ENCODE data around the gene GDF15. TPM values are rescaled to one million over a fixed set of nuclear protein-coding genes. Genes with fewer than 3 reads are reported as not detected.

The GDF15 gene
- total RNA-seq, 4 donors from 2014 or later: 0.49 to 5.1 (median 4.5) TPM; not detected in 1

DNA sequence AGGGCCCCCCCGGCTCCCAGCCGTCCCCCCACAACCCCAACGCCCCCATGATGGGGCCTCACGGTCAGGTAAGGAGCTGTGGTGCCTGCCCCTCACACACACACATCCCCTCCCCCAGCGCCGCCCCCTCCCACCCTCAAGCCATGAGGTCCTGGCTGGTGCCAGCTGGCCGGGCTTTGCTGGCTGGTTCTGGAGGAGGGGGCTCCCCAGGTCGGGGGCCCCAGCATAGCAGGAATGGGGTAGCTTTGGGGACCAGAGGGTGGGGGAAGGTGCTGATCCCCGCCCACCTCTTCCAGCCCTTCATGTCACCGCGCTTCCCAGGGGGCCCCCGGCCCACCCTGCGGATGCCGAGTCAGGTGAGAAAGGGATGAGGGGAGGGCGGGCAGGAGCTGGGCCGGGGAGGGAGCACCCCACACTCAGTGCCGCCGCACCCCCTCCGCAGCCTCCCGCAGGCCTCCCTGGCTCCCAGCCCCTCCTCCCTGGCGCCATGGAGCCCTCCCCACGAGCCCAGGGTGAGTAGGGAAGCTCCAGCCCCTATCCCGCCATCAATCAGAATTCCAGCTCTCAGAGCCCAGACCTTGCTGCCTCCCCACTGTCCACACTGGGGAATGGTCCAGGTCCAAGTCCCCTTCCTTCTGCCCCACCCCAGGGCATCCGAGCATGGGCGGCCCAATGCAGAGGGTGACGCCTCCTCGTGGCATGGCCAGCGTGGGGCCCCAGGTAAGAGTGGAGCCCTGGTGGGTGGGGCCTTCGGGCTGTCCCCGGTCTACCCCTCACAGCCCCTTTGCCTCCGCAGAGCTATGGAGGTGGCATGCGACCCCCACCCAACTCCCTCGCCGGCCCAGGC lies 45.6 kb downstream of the GDF15 start:
- no peak overlapping the region for H3K4me3 ChIP-seq (ENCODE audit: low read depth, poor library complexity, severe bottlenecking)
- no peak for TF ChIP-seq CTCF (IDR thresholded peaks at IDR 0.05)
- no peak for TF ChIP-seq POLR2A (IDR thresholded peaks at IDR 0.05)
- no peak for DNase-seq (ENCODE audit: low spot score in 2 of 2)
- 79 to 94% methylated on average over 7 to 29 of the region's 34 CpGs for WGBS, 2 donors
- intact Hi-C loops (cut with DNase I; ENCODE audit: low total_unique reads): no loop called here

DNA sequence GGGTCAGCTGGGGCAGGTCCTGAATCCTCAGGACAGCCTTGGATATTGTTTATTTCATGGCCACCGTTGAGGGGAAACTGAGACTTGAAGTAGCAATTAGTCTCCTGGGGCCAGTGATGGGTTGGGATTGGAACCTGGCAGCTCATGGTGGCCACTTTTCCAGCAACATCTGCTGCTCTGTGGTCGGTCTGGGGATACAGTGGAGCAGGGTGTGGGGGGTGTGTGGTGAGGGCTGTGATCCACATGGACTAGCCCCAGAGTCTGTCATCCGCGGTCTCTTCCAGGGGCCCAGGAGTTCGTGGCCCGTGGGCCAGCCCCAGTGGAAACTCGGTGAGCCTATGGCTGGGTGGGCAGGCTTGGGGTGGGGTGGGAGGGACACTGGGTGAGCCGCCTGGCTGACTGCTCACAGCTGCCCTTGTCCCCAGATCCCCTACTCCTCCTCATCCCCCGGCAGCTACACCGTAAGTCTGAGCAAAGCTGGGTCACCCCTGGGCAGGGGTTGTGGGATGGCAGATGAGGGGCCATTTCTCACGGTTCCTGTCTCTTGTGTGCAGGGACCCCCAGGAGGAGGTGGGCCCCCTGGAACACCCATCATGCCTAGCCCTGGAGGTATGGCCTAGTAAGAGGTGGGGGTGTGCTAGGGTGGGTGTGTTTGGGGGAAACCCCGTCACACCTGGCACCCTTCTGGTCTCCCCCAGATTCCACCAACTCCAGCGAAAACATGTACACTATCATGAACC lies 46.5 kb downstream of the GDF15 start:
- TF ChIP-seq CTCF (IDR thresholded peaks at IDR 0.05): no peak
- TF ChIP-seq POLR2A (IDR thresholded peaks at IDR 0.05): no peak
- H3K4me3 ChIP-seq (ENCODE audit: low read depth, poor library complexity, severe bottlenecking): no peak overlapping the region

DNA sequence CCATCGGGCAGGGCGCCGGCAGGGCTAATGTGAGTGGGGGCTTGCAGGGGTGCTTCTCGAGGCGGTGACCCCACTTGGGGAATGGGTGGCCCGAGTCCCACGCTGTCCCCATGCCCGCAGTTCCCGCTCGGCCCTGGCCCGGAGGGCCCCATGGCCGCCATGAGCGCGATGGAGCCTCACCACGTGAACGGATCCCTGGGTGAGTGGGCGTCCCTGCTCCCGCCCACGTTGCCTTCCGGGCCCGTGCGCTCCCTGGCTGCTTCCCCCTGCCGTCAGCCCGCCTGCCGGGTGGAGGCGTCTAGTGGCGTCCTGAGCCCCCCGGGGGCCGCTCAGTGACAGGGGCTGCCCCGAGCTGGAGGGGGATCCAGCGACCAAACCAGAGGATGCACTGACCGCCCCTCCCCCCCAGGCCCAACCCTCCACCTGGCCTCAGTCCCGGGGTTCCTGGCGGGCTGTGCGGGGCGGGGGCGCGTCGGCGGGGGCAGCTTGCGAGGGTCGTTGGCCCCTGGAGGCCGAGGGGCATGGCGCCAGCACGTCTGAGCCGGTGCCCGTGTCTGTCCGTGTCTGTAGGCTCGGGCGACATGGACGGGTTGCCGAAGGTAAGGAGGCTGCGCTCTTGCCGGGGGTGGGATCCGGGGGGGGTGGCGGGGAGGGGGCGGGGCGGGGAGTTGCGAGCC lies 47.2 kb downstream of the GDF15 start:
- WGBS, 2 donors: 25 to 35% methylated on average over 8 to 20 of the region's 59 CpGs
- H3K4me3 ChIP-seq (ENCODE audit: low read depth, poor library complexity, severe bottlenecking): no peak overlapping the region
- intact Hi-C loops (cut with DNase I; ENCODE audit: low total_unique reads): no loop called here
- TF ChIP-seq POLR2A (IDR thresholded peaks at IDR 0.05) (no peak), CTCF (IDR thresholded peaks at IDR 0.05) (no peak)
- DNase-seq (ENCODE audit: low spot score in 2 of 2): no peak

More for the DNA sequence above, 46.5 kb downstream of the GDF15 start:
- DNase-seq (ENCODE audit: low spot score in 2 of 2): no peak
- 70 to 76% methylated on average over 4 to 13 of the region's 13 CpGs for WGBS, 2 donors
- intact Hi-C loops (cut with DNase I; ENCODE audit: low total_unique reads): no loop called here

- no peak overlapping the region for H3K4me3 ChIP-seq (ENCODE audit: low read depth, poor library complexity, severe bottlenecking)
- WGBS, 2 donors: 24 to 25% methylated on average over 20 to 55 of the region's 60 CpGs
- TF ChIP-seq POLR2A (IDR thresholded peaks at IDR 0.05) (no peak), CTCF (IDR thresholded peaks at IDR 0.05) (no peak)
- no peak for DNase-seq (ENCODE audit: low spot score in 2 of 2)
- intact Hi-C loops (cut with DNase I; ENCODE audit: low total_unique reads): no loop called here
Measured at GRCh38 chr19:18433735-18434398, 47.9 kb downstream of the GDF15 start.

- intact Hi-C loops (cut with DNase I; ENCODE audit: low total_unique reads): no loop called here
- whole genome bisulfite sequencing, 2 donors: 82 to 83% methylated on average over 21 of the region's 21 CpGs
- H3K4me3 ChIP-seq (ENCODE audit: low read depth, poor library complexity, severe bottlenecking): no peak overlapping the region
Measured at GRCh38 chr19:18434411-18435175, 48.6 kb downstream of the GDF15 start.

More at GRCh38 chr19:18434411-18435175, 48.6 kb downstream of the GDF15 start:
- DNase-seq (ENCODE audit: low spot score in 2 of 2): no peak
- TF ChIP-seq CTCF (IDR thresholded peaks at IDR 0.05) (no peak), POLR2A (IDR thresholded peaks at IDR 0.05) (no peak)

All from lower leg skin (tissue), 4 donors.